A549 (cell line): ENCODE measurements around the gene TGM6.

Experiments used
- RAD21 ChIP-seq, 2 experiments: fragments of >200 bp in 1 of 2; sonication (Bioruptor Twin) in 1 of 2; formaldehyde crosslinking in 1 of 2; IDR thresholded peaks in 1 of 2; conservative IDR thresholded peaks in 1 of 2; 2 replicates in 1 of 2; 3 replicates in 1 of 2; pipeline ENCODE4 v1.6.1; 2012 to 2018; ENCODE audit warnings: inconsistent platforms in 1 of 2
- TF ChIP-seq, protein P1 (sequence below): IDR thresholded peaks from 2 replicates; pipeline ENCODE4 v1.6.1; 2012

DNA sequence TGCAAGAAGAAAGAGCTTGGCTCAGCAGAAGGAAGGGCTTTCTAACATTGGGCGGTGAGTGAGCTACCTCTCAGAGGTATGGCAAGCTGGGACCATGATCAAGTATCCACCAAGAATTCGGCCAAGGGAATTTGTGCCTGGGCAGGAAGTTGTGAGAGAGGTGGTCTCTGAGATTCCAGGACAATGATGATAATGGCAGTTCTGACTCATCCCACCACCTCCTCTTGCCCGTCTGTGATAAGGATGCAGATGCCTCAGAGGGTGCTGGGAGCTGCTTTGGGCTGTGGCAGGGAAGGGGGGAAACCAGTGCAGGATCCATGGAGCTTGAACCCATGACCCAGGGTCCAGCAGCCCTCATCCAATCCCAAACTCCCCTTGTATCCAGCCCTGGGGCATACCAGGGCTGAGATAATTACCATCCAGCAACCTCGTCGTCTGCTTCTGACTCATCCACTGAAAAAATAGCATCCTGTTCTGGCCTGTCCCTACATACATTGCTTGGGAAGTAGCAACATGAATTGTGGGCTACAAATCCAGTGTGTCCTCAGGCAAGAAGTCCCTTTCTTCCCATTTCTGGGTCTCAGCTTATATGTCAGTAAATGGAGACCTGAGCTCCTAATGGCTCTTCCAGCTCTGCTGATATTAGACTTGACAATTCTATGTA is 5.9 kb downstream of the TGM6 start:
- TF ChIP-seq, protein P1, sequence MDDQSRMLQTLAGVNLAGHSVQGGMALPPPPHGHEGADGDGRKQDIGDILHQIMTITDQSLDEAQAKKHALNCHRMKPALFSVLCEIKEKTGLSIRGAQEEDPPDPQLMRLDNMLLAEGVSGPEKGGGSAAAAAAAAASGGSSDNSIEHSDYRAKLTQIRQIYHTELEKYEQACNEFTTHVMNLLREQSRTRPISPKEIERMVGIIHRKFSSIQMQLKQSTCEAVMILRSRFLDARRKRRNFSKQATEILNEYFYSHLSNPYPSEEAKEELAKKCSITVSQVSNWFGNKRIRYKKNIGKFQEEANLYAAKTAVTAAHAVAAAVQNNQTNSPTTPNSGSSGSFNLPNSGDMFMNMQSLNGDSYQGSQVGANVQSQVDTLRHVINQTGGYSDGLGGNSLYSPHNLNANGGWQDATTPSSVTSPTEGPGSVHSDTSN: no peak
- no peak for TF ChIP-seq RAD21 (conservative IDR thresholded peaks at IDR 0.05 in 1 of 2, IDR thresholded peaks at IDR 0.05 in 1 of 2)
